GM18499 (cell line): Measurements from ENCODE around the gene FAM181A.

Source experiments
- ATAC-seq: cut with Tn5 transposase; IDR thresholded peaks from one replicate; pipeline ENCODE4 v1.9.1; 2021; ENCODE audit warnings: moderate number of reproducible peaks; ENCODE audit not compliant: insufficient read depth, unreplicated experiment

The FAM181A gene

DNA sequence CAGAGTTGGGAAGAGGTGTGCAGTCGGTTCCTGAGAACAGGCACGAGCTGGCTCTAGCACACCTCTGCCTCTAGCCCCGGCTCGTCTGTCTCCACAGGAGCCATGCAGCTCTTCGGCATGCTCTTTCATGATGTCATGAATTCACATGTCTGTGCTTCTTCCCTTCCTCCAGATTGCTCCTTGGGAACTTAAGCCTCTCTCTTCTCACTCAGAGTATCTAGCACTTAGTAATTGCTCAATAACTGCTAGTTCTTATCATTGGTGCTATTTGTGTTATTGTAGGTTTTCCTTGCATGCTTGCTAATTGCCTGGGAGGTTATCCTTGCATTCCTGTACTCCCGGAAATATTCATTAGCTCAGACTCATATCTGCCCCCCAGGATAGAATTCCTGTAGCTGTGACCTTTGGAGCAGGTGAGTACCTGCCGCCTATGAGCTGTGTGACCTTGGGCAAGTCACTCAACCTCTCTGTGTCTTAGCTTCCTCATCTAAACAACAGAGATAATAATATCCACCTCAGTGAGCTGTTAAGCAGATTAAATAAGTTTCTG is 19.5 kb downstream of the FAM181A start:
- ATAC-seq: no peak

DNA sequence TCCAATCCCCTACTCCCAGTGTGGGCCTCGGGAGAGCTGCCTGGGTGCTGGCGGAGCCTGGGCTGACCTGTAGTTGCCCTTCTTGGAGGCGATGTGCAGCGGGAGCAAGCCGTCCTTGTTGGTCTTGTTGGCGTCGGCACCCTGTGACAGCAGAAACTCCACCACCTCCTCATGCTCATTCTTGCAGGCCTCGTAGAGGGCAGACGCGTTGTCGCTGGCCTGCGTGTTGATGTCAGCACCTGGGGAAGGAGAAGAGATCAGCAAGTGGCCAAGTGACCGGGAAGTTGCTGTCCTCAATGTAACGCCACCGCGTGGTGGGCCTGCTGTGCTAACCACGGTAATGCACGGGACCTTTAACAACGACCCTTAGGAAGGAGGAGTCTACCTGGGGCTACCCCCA is 20.1 kb downstream of the FAM181A start:
- ATAC-seq: no peak

DNA sequence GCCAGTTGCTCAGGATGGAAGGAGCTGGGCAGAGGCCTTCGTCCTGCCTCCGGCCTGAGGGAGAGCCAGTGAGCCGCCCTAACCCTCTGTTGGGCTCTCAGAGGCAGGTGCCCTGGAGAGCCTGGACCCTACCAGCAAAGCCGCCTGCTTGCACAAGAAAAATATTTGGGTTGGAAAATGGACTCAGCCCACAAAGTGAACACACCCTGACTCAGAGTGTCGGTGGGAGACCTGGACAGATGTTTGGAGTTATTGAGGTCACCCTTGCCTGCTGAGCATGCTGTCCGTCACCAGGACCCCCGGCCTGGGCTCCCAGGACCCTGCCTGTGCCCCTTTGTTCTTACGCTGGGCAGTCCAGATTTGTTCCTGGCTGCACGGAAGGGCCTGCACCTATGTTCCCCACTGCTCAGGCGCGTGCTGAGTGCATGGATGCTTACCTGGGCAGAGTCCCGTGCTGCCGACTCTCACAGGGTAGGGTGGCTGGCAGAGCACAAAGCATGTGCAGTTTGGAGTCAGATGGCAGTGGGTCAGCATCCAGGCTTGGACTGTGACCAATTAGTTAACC is 22.4 kb downstream of the FAM181A start:
- no peak for ATAC-seq

DNA sequence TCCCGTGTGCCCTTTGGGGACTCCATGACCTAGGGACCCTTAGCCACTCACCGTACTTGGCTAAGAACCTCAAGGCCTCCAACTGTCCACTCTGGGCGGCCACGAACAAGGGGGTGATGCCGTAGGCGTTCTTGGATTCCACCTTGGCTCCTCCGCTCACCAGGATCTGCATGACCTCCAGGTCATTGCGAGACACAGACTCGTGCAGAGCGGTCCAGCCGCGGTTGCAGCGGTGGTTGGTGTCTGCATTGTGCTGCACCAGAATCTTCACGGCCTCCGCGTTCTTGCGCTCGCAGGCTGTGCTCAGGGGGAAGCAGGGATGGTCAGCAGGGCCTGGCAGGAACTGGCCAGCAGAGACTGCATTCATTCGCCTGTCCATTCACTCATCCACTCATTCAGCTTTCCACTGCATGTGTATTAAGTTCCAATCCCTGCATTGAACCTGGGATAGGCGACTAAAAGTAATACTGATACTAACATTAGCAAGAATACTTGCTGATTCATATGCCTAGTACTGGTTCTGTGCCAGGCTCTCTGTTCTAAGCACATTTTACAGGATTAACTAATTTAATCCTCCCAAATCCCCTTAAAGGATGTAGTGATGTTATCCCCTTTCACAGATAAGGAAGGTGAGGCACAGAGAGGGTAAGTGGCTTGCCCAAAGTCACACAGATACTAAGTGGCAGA is 23.9 kb downstream of the FAM181A start:
- no peak for ATAC-seq

DNA sequence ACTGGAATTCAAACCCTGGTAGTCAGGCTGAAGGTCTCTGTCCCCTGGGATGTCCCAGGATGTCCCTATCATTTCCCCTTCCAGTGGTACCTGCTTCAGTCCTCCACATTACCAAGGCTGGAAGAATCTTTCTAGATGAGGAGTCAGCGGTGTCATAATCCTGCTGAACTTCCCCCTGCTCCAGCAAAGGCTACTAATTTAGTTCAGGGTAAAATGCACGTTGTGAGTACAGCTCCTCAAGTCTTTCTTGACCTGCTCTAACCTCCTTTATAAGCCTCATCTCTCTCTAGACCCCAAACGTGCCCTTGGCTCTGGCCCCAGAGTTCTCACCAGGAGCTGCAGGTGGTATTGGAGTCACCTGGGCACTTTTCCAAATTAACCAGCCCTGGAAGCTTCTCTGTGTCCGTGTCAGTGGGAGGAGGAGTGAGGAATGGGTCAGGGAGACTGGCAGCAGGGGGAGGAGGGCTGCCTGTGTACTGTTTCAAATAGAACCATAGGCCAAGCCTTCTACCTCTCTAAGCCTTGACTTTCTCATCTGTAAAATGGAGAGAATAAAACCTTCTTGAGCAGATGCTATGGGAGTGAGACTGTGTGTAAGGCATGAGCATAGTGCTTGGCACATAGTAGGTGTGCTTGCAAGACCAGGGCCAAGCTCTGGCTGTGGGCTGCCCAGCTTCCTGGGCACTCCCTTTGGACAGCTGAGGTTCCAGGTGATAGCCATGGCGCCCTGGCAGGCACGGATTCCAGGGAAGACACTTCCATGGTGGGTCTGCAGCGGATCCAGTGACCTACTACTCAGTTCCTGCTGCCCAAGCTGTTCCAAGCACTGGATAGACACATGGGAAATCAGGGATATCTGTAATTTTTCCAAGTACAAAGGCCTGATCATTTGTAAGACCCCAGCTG is 24.7 kb downstream of the FAM181A start:
- no peak for ATAC-seq

DNA sequence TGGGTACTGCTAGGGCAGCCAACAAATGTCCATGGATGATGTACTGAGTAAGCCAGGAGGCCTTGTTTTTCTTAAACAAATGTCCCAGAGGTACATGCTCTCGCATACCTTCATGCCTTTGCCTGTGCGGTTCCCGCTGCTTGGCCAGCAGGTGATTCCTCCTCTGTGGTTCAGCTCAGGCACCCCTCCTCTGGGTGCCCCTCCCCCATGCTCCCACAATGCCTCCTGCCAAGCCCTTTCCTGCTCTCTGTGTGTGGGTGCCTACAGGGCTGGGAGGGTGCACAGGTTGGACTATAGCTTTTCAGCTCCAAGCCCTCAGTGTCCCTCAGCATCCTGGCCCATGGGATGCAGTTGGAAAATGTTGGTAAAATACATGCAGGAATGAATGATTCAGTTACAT is 25.7 kb downstream of the FAM181A start:
- ATAC-seq: no peak

DNA sequence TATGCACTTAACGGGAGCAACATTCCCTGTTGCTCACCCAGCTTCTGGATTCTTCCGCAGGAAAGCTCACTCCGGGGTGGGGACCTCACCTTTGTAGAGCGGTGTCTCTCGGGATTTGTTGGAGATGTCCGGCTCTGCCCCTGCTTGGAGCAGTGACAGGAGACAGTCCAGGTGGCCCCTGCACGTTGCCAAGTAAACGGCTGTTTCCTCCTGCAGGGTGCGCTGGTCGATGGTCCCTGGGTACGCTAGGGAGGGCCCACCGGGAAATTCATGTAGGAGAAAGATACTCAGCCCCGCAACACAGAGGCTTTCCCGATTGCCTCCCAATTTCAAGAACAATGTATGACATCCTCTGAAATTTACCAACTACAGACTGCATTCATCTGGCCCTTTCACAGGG is 26.1 kb downstream of the FAM181A start:
- ATAC-seq: no peak

DNA sequence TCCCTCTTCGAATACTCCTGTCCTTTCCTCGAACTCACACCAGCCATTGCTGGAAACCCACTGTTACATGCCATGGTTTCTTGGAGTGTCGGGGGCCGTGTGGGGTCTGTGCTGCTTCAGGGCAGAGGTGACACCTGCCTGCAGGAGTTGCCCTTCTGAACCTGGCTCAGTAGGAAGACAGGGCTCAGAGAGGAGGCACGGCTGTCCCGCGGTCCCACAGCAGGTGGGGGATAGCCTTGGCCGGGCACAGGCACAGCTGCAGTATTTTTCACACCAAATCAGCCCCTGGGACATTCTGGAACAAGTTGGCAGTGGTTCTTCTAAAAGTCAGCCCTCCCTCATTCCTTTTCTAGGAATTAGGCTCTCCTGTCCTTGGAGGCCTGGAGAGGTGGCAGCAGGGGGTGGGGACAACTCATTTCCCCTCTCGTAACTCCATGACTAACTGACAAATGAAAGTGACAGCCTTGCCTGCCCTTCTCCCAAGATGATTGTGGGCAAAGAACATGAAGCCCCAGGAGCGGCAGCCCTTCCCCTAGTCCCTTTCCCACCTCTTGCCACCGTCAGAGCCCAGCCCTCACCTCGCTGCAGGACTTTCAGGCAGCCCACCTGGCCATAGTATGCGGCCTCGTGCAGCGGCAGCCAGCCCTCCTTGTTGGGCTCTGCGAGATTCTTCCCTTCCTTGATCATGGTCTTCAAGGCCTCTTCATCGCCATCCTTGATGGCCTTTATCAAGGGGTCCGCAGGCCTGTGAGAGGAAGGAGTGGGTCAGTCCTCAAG is 26.8 kb downstream of the FAM181A start:
- ATAC-seq: no peak

DNA sequence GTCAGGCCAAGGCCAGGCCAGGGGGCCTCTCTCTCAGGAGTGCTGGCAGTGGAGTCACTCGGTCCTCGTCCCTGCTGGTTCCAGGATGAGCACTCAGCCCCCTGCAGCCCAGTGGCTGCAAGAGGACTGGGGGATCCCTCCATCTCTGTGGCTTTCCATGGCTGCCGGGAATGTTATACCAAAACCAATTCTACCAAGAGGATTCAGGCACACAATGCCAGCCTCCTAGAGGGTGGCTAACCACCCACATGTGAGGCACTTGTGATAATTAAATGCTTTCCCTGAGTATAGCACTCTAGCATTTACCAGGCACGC is 27.3 kb downstream of the FAM181A start:
- ATAC-seq: no peak

DNA sequence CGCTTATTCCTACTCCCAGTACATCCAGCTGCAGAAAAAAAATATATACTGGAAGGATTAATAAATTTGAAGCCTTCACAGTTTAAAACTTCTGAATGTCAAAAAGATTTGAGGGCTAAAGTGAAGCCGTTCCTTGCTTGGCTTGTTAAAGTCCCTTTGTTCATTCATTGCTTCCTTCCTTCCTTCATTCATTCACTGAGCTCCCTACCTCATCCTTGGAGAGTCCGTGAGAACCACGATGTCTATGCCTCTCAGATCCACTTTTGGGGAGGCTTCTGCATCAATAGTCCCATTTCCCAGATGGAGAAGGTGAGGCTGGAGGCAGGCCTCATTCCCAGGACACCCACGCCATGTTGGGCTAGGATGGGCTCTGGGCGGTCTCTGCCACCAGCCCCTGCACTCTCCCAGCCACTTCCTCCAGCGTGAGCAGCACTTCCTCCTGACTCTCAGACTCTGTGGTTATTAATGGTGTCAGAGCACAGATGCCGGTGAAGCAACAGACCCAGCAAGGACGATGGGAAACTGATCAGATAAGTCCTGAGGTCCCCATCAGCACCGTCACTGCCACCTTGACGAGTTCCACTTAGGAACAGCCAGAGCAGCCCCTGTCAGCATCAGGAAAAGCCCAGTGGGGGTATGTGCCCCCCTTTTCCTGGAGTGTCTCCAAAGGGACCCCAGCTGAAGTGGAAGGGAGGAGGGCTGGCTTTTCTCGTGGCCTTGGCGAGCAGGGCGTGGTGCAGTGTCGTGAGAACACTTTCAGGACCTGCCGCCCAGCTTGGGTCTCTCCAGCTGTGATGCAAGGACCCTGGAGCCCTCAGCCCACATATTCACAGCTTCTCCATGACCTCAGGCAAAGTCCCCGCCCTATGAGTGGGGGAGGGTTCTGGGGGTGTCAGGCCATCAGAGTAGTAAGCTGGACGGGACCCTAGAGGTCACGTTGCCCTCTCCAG is 28.0 kb downstream of the FAM181A start:
- no peak for ATAC-seq

DNA sequence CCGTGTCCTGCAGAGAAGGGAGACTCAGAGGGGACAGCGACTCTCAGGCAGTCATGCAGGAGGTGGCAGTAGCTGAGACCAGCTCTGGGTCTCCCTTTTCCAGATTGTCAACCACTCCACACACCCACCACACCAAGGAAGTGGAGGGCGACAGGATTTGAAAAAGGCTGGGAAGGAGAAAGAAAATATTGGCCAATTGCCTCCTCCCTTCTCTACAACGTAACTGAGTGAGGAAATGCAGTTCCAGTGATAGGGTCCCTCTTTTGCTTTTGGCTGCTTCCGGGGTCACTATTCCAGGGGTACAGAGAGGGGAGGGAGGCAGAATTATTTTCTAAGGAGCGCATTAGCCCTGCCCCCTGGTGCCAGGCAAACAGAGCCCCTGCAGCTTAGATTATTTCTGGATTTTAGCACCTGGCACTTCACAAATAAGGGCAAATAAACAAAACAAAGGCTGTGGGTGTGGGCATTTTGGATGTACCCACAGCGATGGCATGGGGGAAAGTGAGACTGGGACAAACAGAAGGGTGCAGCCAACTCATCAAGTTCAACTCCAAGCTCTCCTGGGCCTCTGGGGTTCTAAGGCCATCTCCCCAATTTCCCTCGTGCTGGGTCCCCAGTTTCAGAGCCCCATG is 28.8 kb downstream of the FAM181A start:
- ATAC-seq: no peak

DNA sequence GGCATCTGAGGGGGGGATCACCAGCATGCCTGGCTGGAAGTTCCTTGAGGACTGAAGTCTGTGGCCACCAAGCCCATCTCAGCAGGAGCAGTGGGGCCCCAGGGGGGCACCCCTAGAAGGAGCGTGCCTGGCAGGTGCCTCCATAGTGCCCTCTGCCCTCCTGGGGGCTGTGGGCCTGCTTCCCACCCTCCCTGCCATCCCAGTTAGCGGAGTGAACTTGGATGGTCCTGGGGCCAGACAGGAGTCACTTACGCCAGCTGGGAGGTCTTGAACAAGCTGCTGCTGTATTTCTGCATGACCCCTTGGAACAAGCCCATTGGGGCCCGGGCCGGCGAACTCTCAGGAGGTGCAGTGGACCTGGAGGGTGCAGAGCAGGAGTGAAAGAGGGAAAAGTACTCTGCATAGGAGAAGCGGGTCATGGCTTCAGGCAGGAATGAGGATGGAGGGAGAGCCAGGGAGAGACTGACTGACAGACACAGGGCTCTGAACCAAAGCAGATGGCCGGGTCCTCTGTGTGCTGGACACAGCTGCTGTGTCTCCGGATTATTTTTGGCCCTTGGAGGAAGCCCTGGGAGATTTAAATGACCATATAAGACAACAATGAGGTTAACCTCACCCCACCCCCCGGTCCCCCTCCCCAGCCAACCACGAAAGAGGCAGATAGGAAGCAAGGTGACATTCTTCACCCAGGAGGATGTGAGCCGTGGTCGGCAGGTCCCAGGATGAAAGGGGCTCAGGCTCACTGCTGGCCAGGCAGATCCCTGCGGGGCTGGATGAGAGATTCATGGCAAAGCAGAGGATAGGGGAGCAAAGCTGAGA is 29.6 kb downstream of the FAM181A start:
- ATAC-seq: no peak

DNA sequence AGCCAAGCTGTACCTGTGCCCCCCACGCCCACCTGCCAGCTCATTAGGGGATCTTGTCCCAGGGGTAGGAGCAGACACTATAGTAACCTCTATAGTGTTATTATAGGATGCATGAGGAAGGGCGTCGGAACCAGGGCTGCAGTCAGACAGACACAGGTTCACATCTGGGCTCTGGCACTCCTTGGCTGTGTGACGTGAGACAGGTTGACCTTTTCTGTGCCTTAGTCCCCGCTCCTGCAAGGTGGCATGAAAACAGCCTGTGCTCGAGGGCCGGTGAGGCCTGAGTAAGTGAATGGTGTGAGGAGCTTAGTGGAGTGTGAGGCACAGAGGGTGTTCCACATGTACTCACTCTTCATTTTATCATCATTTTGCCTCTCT is 30.2 kb downstream of the FAM181A start:
- no peak for ATAC-seq

DNA sequence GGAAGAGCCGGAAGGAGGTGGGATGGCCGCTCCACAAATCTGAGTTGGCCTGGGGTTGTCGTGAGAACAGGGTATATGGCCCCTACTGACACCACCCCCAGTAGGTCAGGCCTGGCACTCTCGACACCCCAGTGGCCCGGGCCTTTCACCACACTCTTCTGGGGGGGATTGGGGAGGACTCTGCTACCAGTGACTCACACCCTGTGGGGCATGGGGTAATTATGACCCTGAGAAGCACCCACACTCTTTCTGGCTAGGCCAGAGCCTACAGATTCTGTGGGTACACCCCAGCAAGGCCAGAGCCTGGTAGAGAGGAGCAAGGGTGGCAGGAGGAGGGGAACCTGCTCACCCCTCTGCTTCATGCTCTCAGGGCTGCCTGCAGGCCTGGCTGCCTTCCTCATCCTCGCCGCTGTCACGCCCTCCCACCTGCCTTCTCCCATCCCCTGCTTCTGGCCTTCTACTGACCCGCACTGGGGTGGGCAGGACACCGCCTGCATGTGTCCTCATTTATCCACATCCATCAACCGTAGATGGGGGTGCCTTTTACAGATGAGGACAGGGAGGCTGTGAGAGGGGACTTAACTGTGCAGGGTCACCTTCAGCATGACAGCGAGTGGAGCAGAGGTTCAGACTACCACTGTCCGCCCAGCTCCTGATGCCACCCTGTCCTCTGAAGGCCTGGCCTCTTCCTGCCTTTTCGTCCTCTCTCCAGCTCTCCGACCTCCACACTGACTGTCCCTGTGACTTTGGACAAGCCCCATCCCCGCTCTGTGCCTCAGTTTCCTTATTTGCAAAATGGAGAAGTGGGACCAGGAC is 30.8 kb downstream of the FAM181A start:
- no peak for ATAC-seq

DNA sequence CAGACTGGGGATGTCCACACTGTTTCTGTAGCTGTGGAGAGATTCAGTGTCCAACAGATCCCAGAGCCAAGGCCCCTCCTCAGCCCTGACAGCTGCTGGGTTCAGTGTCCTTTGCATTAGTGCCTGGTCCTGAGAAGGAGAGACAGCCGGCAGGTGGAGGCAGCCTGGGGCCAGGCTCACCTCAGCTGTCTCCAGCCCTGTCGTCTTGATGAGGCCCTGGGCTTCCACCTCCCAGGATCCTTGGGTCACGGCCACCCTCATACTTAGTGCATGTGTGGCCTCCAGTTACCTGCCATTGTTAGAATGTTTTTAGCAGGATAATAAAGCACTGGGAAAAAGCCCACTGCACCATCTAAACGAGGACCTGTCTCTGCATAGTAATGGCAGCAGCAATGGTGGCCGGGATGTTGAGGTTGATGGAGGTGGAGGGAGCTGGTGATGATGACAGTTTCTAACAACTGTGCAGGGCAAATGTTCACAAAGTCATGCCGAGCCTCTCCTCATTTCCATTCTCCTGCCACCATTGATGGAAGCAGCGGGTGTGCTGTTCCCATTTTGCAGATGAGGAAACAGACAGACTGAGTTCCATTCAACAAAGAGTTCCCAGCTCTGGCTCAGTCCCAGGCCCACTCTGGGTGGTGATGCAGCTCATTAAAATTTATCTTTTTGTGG is 31.6 kb downstream of the FAM181A start:
- ATAC-seq: no peak

DNA sequence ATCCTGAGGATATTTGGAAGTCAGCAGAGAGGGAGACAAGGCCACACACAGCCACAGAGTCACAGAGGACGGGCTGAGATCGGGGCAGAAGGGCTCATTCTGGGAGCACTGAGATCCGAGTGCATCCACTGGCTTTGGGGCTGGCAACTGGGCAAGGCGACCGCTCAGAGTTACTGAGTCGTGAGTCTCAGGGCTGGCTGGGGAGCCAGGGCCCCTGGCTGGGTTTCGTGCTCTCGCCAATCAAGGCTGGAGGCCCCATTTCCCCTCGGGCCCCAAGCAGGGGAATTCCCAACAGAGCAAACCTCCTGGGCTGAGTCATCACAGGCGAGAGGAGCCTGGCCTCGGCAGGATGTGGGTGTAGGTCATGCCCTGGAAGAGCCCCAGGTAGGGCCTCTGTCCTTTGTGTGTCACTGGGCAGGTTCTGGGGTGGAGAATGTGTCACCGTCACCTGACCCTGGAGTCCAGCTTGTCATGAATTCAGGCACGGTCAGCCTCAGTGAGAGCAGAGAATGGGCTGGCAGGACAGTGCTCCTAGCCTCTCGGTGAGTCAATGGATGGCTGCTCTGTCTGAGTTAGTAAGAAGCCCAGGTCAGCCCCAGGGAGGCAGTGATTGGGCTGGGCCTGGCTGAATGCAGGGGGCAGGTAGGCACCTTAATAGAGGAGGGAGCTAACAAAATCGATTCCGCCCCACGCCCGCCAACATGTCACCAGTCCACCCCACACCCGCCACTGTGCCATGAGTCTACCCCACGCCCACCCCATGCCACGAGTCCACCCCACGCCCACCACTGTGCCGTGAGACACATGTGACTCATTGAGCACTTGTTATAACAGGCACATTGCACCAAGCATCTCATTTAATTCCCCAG is 32.3 kb downstream of the FAM181A start:
- ATAC-seq: peak; percentile 60
